ENCODE measurements around the gene SLC14A1.

- TF ChIP-seq CTCF (IDR thresholded peaks at IDR 0.05), result peak; percentile 4 to 54 (median 34)
- TF ChIP-seq POLR2A (IDR thresholded peaks at IDR 0.05), result no peak
These were observed 1.1 kb upstream of the SLC14A1 start for GRCh38 chr18:45722899-45723298.
